Tibial nerve (tissue), 4 donors: Measurements from ENCODE around the gene DDX3X. TPM values are rescaled to one million over a fixed set of nuclear protein-coding genes. Genes with fewer than 3 reads are reported as not detected.
"Not testable (repeated sequence)": the region's sequence is repeated elsewhere in the genome, so short reads cannot be mapped to it uniquely, and the experiment has no call there.

Experiments
- DNase-seq, 2 donors: peaks; one replicate each; pipeline ENCODE4 v3.0.0-alpha.2; 2019; ENCODE audit warnings: low spot score in 2 of 2
- H3K27ac ChIP-seq, 4 donors: fragments of 200-600 bp; sonication (generic) in 3 of 4; one replicate each; pipeline ENCODE4 v1.5.1; 2017 to 2019; ENCODE audit warnings: mild to moderate bottlenecking in 1 of 4
- H3K27me3 ChIP-seq, 2 donors: fragments of 200-600 bp; sonication (generic) in 1 of 2; one replicate each; pipeline versions ENCODE4 v1.5.1 to v1.6.0; 2017 to 2019
- H3K36me3 ChIP-seq, 3 donors: fragments of 200-600 bp; sonication (generic); one replicate each; pipeline ENCODE4 v1.5.1; 2018 to 2019
- H3K4me1 ChIP-seq, 4 donors: fragments of 200-600 bp; sonication (generic) in 3 of 4; one replicate each; pipeline ENCODE4 v1.5.1; 2017 to 2019
- H3K4me3 ChIP-seq, 4 donors: fragments of 200-600 bp; sonication (generic) in 3 of 4; one replicate each; pipeline ENCODE4 v1.5.1; 2017 to 2019; ENCODE audit warnings: mild to moderate bottlenecking in 1 of 4, moderate library complexity in 1 of 4
- H3K9me3 ChIP-seq, 4 donors: fragments of 200-600 bp; sonication (generic) in 3 of 4; one replicate each; pipeline ENCODE4 v1.5.1; 2017 to 2019
- EP300 ChIP-seq, 2 donors: sonication (generic); formaldehyde crosslinking; IDR thresholded peaks; one replicate each; pipeline ENCODE4 v1.6.1; 2017; ENCODE audit warnings: antibody characterized with exemption in 2 of 2, mild to moderate bottlenecking in 1 of 2
- POLR2A ChIP-seq, 2 donors: fragments of 450-650 bp; IDR thresholded peaks; one replicate each; pipeline ENCODE4 v1.6.1; 2017; ENCODE audit warnings: antibody characterized with exemption in 2 of 2, mild to moderate bottlenecking in 2 of 2, moderate library complexity in 2 of 2
- WGBS, 2 donors: methylation state at CpG; one replicate each; pipeline ENCODE4 v1.1.5; 2018; 5-methylcytosine and 5-hydroxymethylcytosine counted together
- total RNA-seq, 4 donors: library from RNA; depleted of rRNA; stranded (reverse); fragments of >200 nt; gene quantifications; one replicate each; pipeline ENCODE4 v1.1.0, GENCODE V29; 2016
- TF ChIP-seq, protein P1 (sequence below), 5 experiments: fragments of 200-600 bp in 3 of 5; fragments of 450-650 bp in 2 of 5; sonication (generic) in 3 of 5; IDR thresholded peaks; one replicate each; pipeline ENCODE4 v1.5.1; 2016 to 2019; ENCODE audit warnings: antibody characterized with exemption in 5 of 5, mild to moderate bottlenecking in 3 of 5, moderate library complexity in 2 of 5

The DDX3X gene
- total RNA-seq, 4 donors from 2014 or later: 123 to 171 (median 148) TPM

DNA sequence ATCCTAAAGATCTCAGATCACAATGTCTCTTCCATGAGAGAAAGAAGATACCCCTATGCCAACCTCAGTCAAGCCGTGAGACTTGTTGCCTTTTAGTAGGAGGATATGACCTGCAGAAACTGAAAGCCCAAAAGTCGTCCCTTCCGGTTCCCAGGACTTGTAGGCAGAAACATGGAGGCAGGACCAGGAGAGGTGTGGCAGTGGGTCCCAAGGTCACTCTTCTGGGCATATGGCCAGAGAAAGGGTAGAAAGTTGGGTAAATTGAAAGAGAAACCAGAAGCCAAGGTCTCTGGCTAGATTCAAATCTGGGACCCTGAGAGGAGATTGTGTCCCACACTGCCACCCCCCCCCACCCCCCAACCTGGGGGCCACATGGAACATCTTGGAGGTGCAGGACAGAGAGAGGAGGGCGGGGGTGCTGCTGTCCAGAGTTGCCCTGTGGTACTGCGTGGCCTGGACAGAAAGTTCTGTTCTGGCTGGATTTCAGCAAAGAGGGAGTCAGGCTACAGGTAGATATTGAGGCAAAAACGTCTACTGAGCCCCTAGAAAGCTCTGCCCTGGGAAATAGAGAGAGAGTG is 55.4 kb downstream of the DDX3X start:
- no peak for DNase-seq
- no peaks in the 10 kb centered on the region for H3K27me3 ChIP-seq
- H3K9me3 ChIP-seq: no peaks in the 10 kb centered on the region
- H3K27ac ChIP-seq: no peak overlapping the region
- no peak overlapping the region for H3K4me3 ChIP-seq
- WGBS, 2 donors: 73 to 94% methylated on average over 4 to 6 of the region's 6 CpGs
- TF ChIP-seq EP300 (IDR thresholded peaks at IDR 0.05): no peak
- no peak for TF ChIP-seq POLR2A (IDR thresholded peaks at IDR 0.05)
- TF ChIP-seq, protein P1, sequence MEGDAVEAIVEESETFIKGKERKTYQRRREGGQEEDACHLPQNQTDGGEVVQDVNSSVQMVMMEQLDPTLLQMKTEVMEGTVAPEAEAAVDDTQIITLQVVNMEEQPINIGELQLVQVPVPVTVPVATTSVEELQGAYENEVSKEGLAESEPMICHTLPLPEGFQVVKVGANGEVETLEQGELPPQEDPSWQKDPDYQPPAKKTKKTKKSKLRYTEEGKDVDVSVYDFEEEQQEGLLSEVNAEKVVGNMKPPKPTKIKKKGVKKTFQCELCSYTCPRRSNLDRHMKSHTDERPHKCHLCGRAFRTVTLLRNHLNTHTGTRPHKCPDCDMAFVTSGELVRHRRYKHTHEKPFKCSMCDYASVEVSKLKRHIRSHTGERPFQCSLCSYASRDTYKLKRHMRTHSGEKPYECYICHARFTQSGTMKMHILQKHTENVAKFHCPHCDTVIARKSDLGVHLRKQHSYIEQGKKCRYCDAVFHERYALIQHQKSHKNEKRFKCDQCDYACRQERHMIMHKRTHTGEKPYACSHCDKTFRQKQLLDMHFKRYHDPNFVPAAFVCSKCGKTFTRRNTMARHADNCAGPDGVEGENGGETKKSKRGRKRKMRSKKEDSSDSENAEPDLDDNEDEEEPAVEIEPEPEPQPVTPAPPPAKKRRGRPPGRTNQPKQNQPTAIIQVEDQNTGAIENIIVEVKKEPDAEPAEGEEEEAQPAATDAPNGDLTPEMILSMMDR (IDR thresholded peaks at IDR 0.05): no peak
- no peaks in the 10 kb centered on the region for H3K4me1 ChIP-seq
- H3K36me3 ChIP-seq: no peaks in the 10 kb centered on the region

DNA sequence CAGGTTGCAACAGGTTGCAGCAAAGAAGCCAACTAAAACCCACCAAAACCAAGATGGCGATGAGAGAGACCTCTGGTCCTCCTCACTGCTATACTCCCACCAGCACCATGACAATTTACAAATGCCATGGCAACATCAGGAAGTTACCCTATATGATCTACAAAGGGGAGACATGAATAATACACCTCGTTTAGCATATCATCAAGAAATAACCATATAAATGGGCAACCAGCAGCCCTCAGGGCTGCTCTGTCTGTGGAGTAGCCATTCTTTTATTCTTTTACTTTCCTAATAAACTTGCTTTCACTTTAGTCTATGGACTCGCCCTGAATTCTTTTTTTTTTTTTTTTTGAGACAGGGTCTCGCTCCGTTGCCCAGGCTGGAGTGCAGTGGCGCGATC is 56.6 kb downstream of the DDX3X start:
- not testable (repeated sequence) for H3K36me3 ChIP-seq, H3K27ac ChIP-seq, DNase-seq, H3K4me3 ChIP-seq, H3K9me3 ChIP-seq, H3K4me1 ChIP-seq, H3K27me3 ChIP-seq
- WGBS, 2 donors: 76 to 86% methylated on average over 7 of the region's 7 CpGs

DNA sequence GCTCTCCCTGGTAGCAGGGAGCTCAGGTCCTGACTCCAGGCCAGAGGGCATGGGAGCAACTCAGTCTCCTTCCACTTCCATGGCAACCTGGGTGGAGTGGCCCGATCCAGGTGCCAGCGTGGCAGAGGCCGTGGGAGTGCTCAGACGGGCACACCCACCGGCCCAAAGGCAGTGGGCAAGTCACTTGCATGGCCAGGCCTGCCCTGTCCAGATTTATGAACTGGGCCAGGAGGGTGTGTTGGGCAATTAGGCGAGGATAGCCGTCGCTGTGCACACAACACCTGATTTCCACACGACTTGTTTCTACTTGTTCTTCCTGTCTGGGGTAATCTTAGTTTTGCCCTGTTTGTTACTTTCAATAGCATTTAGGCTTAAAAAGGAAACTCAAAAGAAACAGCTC is 57.6 kb downstream of the DDX3X start:
- H3K36me3 ChIP-seq: no peaks in the 10 kb centered on the region
- no peaks in the 10 kb centered on the region for H3K27me3 ChIP-seq
- TF ChIP-seq EP300 (IDR thresholded peaks at IDR 0.05) (no peak), POLR2A (IDR thresholded peaks at IDR 0.05) (no peak)
- TF ChIP-seq, protein P1 (IDR thresholded peaks at IDR 0.05): no peak
- H3K27ac ChIP-seq: no peak overlapping the region
- no peak overlapping the region for H3K4me3 ChIP-seq
- no peak for DNase-seq
- no peaks in the 10 kb centered on the region for H3K4me1 ChIP-seq
- WGBS, 2 donors: 77 to 90% methylated on average over 5 to 6 of the region's 9 CpGs
- H3K9me3 ChIP-seq: no peaks in the 10 kb centered on the region

DNA sequence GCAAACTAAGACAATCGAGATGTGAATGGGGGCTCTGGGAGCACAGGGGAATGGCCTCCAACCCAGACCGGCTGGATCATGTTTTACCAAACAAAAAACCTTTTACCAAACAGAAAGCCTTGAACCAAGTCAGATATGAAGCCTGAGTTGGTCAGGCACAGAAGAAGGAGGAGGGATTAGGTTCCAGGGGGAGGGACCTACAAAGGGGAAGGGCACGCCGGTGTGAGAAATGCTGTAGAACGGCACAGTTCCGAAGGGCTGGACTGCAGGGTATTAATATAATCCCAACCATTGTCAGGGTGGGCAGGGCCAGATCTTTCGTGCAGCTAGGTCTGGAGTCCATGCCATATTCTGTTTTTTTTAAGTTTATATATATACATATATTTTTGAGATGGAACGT is 60.3 kb downstream of the DDX3X start:
- no peak for DNase-seq
- H3K9me3 ChIP-seq: peaks cover 0 to 10% (median 0%) of the 10 kb centered on the region in 4 donors
- no peaks in the 10 kb centered on the region for H3K27me3 ChIP-seq
- no peak overlapping the region for H3K4me3 ChIP-seq
- 50 to 79% methylated on average over 8 of the region's 8 CpGs for WGBS, 2 donors
- no peak overlapping the region for H3K27ac ChIP-seq
- H3K4me1 ChIP-seq: no peaks in the 10 kb centered on the region
- no peaks in the 10 kb centered on the region for H3K36me3 ChIP-seq
- no peak for TF ChIP-seq POLR2A (IDR thresholded peaks at IDR 0.05)
- no peak for TF ChIP-seq EP300 (IDR thresholded peaks at IDR 0.05)
- TF ChIP-seq, protein P1 (IDR thresholded peaks at IDR 0.05): no peak

DNA sequence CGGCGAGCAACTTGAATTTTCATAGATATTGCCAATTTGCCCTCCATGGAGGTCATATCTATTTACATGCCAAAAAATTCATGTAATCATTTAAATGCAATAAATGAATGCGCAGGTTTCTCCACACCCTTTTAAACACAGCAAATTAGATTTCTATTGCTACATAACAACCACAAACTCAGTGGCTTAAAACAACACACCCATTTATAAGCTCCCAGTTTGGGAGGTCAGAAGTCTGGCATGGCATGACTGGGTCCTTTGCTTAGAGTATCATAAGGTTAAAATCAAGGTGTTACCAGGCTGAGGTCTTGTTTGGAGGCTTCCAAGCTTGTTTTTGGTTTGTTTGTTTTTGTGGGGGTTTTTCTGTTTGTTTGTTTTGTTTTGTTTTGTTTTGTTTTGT is 63.3 kb downstream of the DDX3X start:
- TF ChIP-seq EP300 (IDR thresholded peaks at IDR 0.05) (no peak), POLR2A (IDR thresholded peaks at IDR 0.05) (no peak)
- TF ChIP-seq, protein P1 (IDR thresholded peaks at IDR 0.05): no peak
- H3K27me3 ChIP-seq: no peaks in the 10 kb centered on the region

DNA sequence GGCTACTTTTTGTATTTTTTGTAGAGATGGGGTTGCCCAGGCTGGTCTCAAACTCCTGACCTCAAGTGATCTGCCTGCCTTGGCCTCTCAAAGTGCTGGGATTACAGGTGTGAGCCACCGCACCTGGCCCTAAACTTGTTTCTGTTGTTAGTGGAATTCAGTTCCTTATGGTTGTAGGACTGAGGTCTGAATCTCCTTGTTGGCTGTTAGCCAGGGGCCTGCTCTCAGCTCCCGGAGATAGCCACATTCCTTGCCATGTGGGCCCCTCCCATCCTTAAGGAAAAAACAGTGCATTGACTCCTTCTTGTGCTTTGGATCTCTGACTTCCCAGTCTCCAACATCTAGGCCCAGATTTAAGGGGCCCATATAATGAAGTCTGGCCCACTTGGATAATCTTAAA is 63.8 kb downstream of the DDX3X start:
- DNase-seq: no peak
- Histone ChIP-seq H3K4me1 (no peaks in the 10 kb centered on the region), H3K9me3 (peaks cover 0 to 10% (median 0%) of the 10 kb centered on the region in 4 donors), H3K4me3 (no peak overlapping the region), H3K36me3 (no peaks in the 10 kb centered on the region), H3K27ac (no peak overlapping the region), H3K27me3 (no peaks in the 10 kb centered on the region)
- TF ChIP-seq POLR2A (IDR thresholded peaks at IDR 0.05) (no peak), EP300 (IDR thresholded peaks at IDR 0.05) (no peak)
- TF ChIP-seq, protein P1 (IDR thresholded peaks at IDR 0.05): no peak
- WGBS, 2 donors: 70% methylated on average over 2 of the region's 2 CpGs; no CpG with 5 or more reads in 1 of the 2 donors

More for the DNA sequence above, 63.3 kb downstream of the DDX3X start:
- no peak for DNase-seq
- Histone ChIP-seq H3K9me3 (peaks cover 0 to 10% (median 0%) of the 10 kb centered on the region in 4 donors), H3K4me3 (no peak overlapping the region), H3K36me3 (no peaks in the 10 kb centered on the region), H3K4me1 (no peaks in the 10 kb centered on the region), H3K27ac (no peak overlapping the region)
- WGBS, 2 donors: 100% methylated on average over 3 of the region's 3 CpGs

DNA sequence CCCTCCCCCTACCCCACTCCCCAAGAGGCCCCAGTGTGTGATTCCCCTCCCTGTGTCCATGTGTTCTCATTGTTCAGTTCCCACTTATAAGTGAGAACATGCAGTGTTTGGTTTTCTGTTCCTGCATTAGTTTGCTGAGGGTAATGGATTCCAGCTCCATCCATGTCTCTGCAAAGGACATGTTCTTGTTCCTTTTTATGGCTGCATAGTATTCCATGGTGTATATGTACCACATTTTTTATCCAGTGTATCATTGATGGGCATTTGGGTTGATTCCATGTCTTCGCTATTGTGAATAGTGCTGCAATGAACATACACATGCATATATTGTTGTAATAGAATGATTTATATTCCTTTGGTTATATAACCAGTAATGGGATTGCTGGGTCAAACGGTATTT is 68.6 kb downstream of the DDX3X start:
- DNase-seq, H3K9me3 ChIP-seq, H3K4me3 ChIP-seq, H3K4me1 ChIP-seq, H3K36me3 ChIP-seq, H3K27me3 ChIP-seq, H3K27ac ChIP-seq: not testable (repeated sequence)
- WGBS, 2 donors: 91 to 93% methylated on average over 2 of the region's 2 CpGs
